ENCODE data around the gene JAZF1.

The JAZF1 gene

GRCh38 chr7:28124413-28124812, 56.2 kb downstream of the JAZF1 start:
- no peaks in the 10 kb centered on the region for H3K27me3 ChIP-seq (ENCODE audit: insufficient read depth, low read depth)
- no peak for TF ChIP-seq CTCF (conservative IDR thresholded peaks at IDR 0.05; ENCODE audit: low read depth, low read length)
- H3K4me1 ChIP-seq (ENCODE audit: low read depth, poor library complexity, severe bottlenecking), result peaks cover 25% of the 10 kb centered on the region
- H3K4me2 ChIP-seq, result no peak overlapping the region
- H3K9ac ChIP-seq, result no peak overlapping the region
- H4K20me1 ChIP-seq (ENCODE audit: insufficient read depth), result peaks cover 3% of the 10 kb centered on the region; the same call in 1 of the 2 replicates
- H3K27ac ChIP-seq, result no peak overlapping the region
- H3K36me3 ChIP-seq (ENCODE audit: insufficient read depth), result no peaks in the 10 kb centered on the region
- H3K79me2 ChIP-seq (ENCODE audit: insufficient read depth, low read depth), result no peaks in the 10 kb centered on the region; the same call in 1 of the 2 replicates
- no peak overlapping the region for H2AFZ ChIP-seq (ENCODE audit: low read depth)
- H3K4me3 ChIP-seq (IDR thresholded peaks at IDR 0.05; ENCODE audit: insufficient read depth, low read depth, low read length), result no peak overlapping the region

DNA sequence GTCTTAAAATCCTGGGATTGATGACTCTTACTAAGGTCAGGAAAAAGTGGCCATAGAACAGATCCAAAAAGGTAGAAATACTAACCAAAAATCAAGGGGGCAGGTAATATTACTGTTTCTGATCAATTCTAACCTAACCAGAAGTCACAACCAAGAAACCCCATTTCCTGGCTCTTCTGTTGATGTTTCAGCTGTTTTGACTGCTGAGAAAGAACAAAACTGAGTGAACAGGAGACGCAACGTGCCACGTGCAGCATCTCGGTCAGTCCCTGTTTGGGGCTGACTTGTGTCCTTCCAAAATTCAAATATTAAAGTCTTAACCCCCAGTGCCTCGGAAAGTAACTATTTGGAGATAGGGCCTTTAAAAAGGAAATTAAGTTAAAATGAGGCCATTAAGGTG, 56.8 kb downstream of the JAZF1 start:
- Histone ChIP-seq H3K4me2 (no peak overlapping the region), H3K27ac (no peak overlapping the region), H3K27me3 (ENCODE audit: insufficient read depth, low read depth) (no peaks in the 10 kb centered on the region), H2AFZ (ENCODE audit: low read depth) (no peak overlapping the region), H3K9ac (no peak overlapping the region), H3K4me1 (ENCODE audit: low read depth, poor library complexity, severe bottlenecking) (peaks cover 18% of the 10 kb centered on the region), H3K36me3 (ENCODE audit: insufficient read depth) (no peaks in the 10 kb centered on the region), H3K4me3 (IDR thresholded peaks at IDR 0.05; ENCODE audit: insufficient read depth, low read depth, low read length) (no peak overlapping the region), H4K20me1 (ENCODE audit: insufficient read depth) (peaks cover 3% of the 10 kb centered on the region; the same call in 1 of the 2 replicates), H3K79me2 (ENCODE audit: insufficient read depth, low read depth) (no peaks in the 10 kb centered on the region; the same call in 1 of the 2 replicates)
- no peak for TF ChIP-seq CTCF (conservative IDR thresholded peaks at IDR 0.05; ENCODE audit: low read depth, low read length)

DNA sequence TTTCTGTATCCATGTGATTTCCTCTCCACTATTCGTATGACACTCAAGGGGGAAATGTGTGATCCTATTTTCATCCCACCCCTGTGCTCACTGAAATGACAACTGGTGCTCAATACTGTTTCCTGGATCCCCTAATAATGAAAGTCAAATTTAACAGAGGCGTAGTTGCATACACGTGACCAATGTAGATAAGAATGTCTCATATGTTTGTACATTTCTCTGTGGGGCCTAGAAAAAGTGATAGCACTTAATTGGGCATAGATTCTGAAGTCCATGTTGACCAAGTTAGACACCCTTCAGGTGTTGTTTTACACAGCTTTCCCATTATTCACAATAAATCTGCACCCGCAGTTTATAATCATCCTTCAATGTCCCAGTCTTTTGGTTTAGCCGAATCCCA, 59.1 kb downstream of the JAZF1 start:
- H2AFZ ChIP-seq (ENCODE audit: low read depth), result no peak overlapping the region
- H3K4me2 ChIP-seq, result no peak overlapping the region
- no peaks in the 10 kb centered on the region for H4K20me1 ChIP-seq (ENCODE audit: insufficient read depth)
- H3K27ac ChIP-seq, result no peak overlapping the region
- H3K27me3 ChIP-seq (ENCODE audit: insufficient read depth, low read depth), result no peaks in the 10 kb centered on the region
- no peak overlapping the region for H3K9ac ChIP-seq
- H3K36me3 ChIP-seq (ENCODE audit: insufficient read depth), result no peaks in the 10 kb centered on the region
- H3K4me3 ChIP-seq (IDR thresholded peaks at IDR 0.05; ENCODE audit: insufficient read depth, low read depth, low read length), result no peak overlapping the region
- H3K4me1 ChIP-seq (ENCODE audit: low read depth, poor library complexity, severe bottlenecking), result peaks cover 9% of the 10 kb centered on the region
- no peaks in the 10 kb centered on the region; the same call in 1 of the 2 replicates for H3K79me2 ChIP-seq (ENCODE audit: insufficient read depth, low read depth)
- TF ChIP-seq CTCF (conservative IDR thresholded peaks at IDR 0.05; ENCODE audit: low read depth, low read length), result no peak

- Histone ChIP-seq H3K27ac (no peak overlapping the region), H3K36me3 (ENCODE audit: insufficient read depth) (no peaks in the 10 kb centered on the region), H3K79me2 (ENCODE audit: insufficient read depth, low read depth) (no peaks in the 10 kb centered on the region; the same call in 1 of the 2 replicates), H3K4me2 (no peak overlapping the region), H3K27me3 (ENCODE audit: insufficient read depth, low read depth) (no peaks in the 10 kb centered on the region), H2AFZ (ENCODE audit: low read depth) (no peak overlapping the region), H3K4me3 (IDR thresholded peaks at IDR 0.05; ENCODE audit: insufficient read depth, low read depth, low read length) (no peak overlapping the region), H3K9ac (no peak overlapping the region), H3K4me1 (ENCODE audit: low read depth, poor library complexity, severe bottlenecking) (peaks cover 12% of the 10 kb centered on the region), H4K20me1 (ENCODE audit: insufficient read depth) (peaks cover 3% of the 10 kb centered on the region; the same call in 1 of the 2 replicates)
- TF ChIP-seq CTCF (conservative IDR thresholded peaks at IDR 0.05; ENCODE audit: low read depth, low read length), result no peak
Measured at GRCh38 chr7:28116041-28116440, 64.6 kb downstream of the JAZF1 start.
